ENCODE measurements around the gene SMAD6.

The SMAD6 gene

DNA sequence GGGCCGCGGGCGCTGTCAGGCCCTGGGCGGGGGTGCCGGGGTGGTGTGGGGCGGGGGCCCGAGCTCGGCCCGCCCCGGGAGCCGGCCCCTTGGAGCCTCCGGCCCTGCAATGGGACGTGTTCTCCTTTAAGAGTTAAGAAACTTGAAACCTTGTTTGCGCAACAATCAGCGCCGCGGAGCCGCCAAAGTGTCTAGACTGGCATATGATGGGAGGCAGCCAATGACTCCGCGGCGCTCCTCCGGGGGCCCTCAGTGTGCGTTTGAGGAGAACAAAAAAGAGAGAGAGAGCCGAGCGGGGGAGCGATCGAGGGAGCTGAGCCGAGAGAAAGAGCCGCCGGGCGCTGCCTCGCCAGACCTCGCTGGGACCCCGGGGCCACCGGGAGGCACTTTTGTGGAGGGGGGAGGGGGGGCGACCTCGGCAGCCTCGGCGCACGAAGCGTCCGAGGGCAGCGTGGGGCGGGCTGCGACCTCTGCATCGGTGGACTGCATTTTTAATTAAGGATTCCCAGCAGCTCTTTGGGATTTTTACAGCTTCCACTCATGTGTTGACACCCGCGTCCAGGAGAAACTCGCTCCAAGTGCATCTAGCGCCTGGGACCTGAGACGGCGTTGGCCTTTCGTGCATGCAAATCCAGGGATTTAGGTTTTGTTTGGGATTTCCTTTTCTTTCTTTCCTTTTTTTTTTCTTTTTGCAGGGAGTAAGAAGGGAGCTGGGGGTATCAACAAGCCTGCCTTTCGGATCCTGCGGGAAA is at the start of gene SMAD6:
Gene SMAD6, plus strand, starts transcription at position 202 of the 752 bp plus-strand sequence. CDS start 1,023 bp downstream, outside the sequence.
- FAIRE-seq (peak; percentile 28), DNase-seq (ENCODE audit: insufficient read length, low spot score) (peak; percentile 89)

DNA sequence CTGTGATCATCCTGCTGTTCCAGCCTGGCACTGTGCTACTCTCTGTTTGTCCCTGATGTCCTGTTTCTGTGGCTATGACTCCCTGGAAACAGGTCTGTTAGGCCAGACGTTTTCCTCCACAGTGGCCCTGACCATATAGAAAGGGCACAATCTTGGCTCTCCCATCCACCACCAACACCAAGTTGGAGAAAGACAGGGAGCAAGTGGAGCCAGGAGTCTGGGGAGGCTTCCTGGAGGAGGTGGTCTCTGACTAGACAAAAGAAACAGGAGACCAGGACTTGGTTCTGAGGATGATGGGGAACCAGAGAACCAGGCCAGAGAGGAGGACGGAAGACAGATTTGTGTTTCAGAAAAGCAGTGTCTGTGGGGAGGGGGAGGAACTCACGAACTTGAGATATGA is 49.2 kb upstream of the SMAD6 start:
- FAIRE-seq (no peak), DNase-seq (ENCODE audit: insufficient read length, low spot score) (no peak)

DNA sequence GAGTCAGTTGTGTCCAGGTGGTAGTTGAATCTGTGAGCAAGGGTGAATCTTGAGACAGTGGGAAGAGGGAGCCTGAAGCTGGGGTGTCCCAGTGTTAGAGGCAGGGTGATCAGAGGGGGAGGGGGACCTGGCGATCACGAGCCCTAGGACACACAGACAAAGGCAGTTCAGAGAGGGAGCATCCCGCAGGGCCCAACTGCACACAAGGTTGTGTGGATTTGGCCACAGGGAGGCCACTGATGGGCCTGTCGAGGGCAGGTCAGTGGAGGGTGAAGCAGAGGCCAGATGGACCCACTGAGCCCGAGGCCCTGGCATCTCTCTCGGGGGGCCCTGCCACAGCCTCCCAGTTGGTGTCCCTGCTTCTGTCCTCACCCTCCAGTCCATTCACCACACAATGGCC is 48.6 kb upstream of the SMAD6 start:
- FAIRE-seq (no peak), DNase-seq (ENCODE audit: insufficient read length, low spot score) (no peak)

DNA sequence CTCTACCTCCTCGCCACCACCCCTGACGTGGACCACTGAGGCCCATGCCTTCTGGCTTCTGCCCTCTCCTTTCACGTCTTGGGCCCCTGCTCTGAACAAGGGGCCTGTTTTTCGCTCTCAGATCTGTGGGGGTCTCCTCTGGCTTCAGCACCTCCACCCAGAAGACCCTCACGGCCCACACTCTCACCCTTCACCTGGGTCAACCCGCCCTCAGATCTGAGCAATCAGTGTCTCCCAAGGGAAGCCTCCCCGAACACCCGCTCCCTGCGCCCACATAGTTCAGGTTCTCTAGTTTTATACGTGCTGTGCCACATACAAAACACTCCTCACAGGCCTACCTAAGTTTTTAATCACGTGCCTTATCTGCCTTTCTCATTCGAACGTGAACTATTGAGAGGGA is 48.2 kb upstream of the SMAD6 start:
- DNase-seq (ENCODE audit: insufficient read length, low spot score) (no peak), FAIRE-seq (no peak)

DNA sequence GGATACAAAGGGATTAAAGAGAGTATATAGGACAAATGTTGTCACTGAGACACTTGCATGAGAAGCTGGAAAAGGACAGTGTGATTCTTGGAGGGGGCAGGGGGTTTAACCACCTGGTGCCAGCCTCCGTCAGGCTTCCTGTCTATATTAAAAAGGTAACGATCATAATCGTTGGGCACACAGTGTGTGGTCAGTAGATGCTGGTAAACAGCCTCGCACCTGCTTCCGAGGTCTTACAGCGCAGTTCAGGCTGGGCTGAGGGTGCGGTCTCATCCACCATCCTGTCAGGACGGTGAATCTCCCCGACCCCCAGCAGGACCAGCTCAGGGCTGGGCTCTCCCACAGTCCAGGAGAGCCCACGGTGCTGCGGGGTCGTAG is 47.7 kb upstream of the SMAD6 start:
- FAIRE-seq (no peak), DNase-seq (ENCODE audit: insufficient read length, low spot score) (no peak)

DNA sequence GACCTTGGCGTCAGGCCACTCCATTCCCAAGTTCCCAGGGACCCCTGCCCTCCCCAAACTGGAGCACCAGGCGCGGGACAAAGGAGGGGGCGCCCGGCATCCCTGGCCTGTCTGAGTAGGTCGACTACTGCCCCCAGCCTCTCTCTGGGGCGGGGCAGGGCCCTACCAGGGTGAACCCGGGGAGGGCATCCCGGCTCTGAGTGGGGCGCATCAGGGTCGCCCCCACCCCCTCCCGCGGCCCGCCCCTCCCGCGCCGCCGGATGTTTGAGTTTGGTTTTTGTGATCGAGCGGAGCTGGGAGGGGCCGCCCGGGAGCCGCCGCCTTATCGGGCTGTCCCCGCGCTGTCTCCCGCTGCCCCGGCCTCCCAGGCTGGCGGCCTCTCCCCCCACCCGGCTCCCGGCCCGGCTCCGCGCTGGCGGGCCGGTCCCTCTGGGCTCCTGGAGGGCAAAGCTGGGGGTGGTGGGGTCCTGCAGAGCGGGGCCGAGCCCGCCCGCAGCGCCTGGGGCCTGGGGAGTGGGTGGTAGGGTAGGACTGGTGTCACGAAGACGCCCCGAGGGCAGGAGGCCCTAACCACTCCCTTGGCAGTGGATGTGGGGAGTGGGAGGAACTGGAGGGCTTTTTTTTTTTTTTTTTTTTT is 47.2 kb upstream of the SMAD6 start:
- FAIRE-seq (no peak), DNase-seq (ENCODE audit: insufficient read length, low spot score) (no peak)

DNA sequence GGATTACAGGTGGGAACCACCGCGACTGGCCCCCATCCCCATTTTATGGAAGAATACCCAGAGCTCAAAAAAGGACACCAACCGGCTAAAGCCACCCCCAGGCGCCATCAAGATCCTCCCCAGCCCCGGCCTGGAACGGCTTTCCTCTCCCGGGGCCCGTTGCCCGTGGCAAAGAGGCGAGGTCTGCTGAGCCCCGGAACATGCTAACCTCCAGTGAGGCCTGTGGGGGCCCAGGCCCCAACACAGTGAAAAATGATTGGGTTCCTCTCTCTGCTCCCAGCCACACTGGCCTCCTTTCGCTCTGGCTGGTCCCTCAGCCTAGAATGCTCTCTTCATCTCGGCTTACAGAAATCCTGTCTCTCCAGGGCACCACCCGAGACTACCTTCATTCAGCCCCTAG is 46.5 kb upstream of the SMAD6 start:
- FAIRE-seq: no peak
- no peak for DNase-seq (ENCODE audit: insufficient read length, low spot score)

DNA sequence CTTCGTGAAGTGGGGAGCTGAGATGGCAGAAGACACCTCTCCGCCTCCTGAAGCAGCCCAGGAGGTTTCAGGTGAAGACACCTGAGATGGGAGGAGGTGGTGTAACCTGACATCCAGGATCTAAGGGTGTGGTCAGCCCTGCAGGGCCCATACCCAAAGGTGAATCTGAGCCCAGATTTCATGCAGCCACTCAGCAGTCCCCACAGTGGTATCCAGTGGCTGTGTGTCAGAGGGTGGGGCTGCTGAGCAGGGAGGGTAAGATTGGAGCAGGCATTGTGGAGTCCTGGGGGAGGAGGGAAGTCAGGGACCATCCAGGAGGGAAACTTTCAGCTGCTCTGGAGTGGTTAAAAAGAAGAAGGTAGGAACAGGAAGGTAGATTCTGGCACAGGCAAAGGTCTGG is 46.0 kb upstream of the SMAD6 start:
- FAIRE-seq: no peak
- no peak for DNase-seq (ENCODE audit: insufficient read length, low spot score)

DNA sequence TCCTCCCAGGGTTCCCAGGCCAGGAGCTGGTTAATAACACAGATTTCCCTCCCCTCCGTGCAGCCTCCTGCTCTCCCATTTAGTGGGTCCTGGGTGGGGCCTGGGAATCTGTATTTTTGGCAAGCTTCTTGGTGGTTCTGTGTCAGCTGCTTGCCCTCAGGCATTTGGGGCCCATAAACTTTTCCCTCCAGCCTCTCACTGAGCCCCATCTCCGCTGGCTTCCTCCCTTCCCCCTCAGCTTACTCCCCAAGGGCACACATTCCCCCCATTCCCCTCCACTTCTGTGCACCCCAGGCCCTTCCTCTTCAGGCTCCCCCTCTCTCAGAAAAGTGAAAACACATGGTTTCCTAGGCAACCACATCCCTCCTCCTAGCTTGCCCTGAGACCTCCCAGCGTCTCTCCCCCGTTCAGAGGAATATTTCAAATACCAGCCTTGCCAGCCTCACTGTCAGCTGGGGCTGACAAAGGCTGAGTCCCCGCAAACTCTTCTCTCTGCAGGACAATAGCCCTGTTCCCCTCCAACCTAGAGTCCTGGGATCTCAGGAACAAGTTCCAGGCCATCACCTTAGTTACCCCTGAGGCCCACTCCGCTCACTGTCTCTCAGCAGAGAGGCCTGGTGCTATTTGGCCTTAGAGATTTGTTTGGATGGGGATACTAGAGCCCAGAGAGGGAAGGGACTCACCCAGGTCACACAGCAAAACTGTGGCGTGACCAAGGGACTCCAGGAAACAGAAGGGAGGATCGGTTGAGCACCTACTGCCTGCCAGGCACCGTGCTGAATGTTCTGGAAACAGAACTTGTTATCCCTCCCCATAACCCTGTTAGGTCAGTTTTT is 44.6 kb upstream of the SMAD6 start:
- no peak for FAIRE-seq
- peak; percentile 56 for DNase-seq (ENCODE audit: insufficient read length, low spot score)

DNA sequence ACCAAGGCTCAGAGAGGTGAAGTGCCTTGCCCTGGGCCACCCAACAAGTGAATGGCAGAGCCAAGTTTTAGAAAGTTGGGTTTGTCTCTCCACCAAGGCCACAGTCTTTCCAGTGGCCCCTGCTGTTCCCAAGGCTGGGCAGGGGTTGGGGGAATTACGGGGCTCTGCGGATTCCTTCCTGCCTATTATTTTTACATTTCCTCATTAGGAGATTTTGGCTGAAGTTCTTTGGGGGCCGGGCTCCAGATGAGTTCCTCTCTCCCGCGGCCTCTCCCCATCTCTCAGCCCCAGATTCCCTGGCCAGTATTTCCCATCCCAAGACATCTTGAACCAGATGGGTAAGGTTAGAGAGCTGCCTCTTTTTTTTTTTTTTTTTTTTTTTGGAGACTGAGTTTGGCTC is 44.0 kb upstream of the SMAD6 start:
- DNase-seq (ENCODE audit: insufficient read length, low spot score): no peak
- no peak for FAIRE-seq

DNA sequence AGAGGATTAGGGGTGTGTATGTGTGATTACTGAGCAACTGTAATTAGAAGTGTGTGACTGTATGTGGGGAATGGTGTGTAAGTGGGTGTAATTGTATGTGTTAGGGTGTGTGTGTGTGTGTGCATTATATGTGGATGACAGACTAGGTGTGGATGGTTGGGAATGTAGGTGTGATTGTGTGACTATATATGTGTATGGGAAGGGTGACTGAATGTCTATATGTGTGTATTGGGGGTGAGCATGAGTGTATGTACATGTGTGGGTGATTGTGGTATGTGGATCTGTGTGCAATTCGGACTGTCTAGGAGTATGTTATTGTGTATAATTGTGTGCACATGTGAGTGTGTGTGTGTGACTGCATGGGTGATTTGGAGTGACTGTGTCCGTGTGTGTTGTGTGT is 43.2 kb upstream of the SMAD6 start:
- FAIRE-seq (no peak), DNase-seq (ENCODE audit: insufficient read length, low spot score) (no peak)

DNA sequence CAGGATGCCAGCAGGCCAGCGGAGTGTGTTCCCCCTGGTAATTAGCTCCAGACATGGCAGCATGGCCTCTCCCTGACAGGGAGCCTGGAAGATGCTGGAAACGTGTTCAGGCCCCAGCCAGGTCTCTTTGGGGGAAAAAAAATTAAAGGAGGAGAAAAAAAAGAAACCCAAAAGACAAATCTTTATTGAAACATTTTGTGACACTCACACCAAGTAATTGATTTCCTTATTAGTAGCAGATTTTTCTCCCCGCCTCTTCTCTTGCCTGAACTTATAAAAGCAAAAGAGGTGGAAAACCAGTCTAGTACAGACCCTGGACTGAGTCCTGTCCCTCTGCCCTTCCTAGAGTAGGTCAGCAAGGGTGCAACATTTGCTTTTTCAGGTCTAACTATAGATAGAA is 42.7 kb upstream of the SMAD6 start:
- DNase-seq (ENCODE audit: insufficient read length, low spot score) (no peak), FAIRE-seq (no peak)

DNA sequence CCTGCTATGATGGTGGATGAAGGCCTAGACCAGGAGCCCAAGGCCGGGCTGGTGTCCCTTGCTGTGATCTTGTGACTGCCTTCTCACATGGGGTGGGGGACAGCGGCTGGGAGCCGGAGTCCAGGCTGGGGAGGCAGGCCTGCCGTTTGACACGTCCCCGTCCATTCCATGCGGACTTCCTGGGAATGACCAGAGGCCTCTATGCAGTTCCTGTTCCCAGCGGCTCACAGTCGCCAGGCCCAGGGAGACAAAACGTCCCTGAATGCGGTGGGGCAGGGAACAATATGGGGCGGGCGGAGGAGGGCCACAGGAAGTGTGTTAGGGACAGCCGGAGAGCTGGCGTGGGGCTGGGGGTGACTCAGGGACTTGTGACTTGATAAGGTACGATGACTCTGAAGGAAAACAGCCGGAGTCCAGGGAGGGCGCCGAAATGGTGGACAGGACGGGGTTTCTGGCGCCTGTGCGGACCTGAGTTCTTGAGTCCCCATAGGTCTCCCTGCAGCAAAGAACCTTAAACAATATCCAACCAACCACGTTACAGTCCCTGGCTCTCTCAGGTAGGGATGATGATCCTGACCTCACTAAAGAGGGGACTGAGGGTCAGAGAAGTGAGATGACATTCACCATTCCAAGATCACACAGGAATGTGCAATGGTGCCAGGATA is 40.5 kb upstream of the SMAD6 start:
- FAIRE-seq: no peak
- no peak for DNase-seq (ENCODE audit: insufficient read length, low spot score)

DNA sequence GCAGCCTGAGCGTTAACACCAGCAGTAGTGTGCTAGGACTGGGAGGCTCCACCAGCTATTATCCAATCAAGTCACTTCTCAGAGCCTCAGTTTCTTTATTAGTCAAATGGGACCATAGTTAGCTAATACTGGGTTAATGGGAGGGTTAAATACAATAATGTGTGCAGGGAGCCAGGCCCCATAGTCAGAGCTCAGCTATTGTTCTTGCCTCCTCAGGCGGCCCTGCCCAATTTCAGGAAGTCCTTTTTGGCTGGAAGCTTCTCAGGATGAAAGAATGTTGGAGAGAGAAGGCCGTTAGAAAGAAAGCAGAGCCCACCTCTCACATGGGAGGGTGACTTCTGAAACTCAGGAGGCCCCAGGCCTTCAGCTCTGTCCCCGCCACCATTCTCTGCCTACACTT is 39.5 kb upstream of the SMAD6 start:
- FAIRE-seq (no peak), DNase-seq (ENCODE audit: insufficient read length, low spot score) (no peak)

DNA sequence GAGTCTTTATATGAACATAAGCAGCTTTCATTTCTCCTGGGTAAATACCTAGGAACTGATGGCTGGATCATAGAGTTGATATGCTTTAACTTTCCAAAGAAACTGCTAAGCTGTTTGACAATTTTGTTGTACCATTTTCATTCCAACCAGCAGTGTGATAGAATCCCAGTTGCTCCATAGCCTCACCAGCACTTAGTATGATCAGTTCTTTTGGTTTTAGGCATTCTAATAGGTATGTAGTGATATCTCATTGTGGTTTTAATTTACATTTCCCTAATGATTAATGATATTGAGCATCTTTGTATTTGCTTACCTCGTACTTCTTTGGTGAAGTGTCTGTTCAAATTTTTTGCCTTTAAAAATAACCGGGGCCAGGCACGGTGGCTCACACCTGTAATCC is 38.4 kb upstream of the SMAD6 start:
- FAIRE-seq: no peak
- DNase-seq (ENCODE audit: insufficient read length, low spot score): no peak

DNA sequence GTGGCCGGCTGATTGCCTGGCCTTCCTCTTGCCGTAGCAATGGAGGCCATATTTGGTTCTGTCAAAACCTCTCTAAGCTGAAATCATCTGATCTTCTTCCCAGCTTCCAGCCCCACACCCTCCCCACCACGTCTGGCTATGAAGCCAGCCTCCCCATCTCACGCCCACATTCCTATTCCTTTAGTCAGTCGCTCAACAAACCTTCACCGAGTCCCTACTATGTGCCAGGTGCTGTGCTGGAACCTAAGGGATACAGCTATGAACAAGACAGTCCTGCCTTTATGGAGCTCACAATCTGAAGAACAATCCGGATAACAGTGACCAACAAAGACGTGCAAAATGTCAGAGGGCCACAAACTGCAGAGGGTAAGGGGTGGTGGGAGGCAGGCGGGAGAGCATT is 31.9 kb upstream of the SMAD6 start:
- no peak for FAIRE-seq

DNA sequence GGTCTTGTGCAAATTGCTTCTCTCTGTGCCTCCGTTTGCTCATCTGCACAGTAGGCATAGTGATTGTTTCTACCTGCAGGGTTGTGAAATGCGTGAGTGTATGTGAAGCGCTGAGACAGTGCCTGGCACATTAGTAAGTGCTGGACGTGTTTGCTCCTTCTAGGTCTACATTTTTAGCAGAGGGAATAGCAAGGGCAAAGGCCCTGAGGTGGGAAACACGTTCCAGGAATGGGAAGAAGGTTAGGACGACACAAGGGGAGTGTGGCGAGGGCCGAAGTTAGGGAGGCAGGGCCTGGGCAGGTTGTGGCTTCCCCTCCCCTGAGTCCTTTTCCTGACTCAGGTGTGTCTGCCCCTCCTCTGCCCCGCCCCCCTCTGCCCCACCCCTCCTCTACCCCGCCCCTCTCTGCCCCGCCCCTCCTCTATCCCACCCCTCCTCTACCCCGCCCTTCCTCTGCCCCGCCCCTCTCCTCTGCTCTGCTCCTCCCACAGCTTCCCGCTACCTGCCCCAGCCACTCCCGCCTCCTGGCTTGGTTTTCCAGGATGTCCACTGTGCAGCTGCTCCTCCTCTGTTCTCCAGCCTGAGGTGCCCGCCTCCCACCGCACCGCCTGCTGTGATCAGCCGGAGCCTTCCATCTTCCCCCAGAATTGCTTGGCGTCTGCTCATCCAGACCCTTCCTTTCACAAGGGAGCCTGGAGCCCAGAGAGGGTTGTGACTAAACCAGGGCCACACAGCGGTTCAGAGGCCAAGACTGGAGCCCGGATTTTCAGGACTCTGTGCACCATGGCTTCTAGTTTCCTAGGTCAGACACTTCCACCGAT is 31.1 kb upstream of the SMAD6 start:
- DNase-seq (ENCODE audit: insufficient read length, low spot score): no peak
- FAIRE-seq: no peak

More for the DNA sequence above, 31.9 kb upstream of the SMAD6 start:
- DNase-seq (ENCODE audit: insufficient read length, low spot score): no peak

DNA sequence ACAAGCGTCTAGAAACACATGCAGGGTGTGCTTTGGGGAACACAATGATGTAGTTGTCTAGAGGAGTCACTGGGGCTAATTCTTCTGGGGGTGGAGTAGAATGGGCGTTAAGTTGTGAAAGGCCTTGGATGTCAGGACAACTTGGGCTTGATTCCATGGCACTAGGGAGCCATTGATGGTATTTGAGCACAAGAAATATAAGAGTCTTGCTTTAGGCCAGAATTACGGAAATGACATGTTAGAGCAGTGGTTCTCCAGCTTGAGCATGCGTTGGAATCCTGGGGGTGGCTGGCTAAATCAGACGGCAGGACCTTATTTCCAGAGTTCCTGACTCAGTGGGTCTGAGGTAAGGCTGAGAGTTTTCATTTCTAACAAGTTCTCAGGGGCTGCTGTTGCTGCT is 29.2 kb upstream of the SMAD6 start:
- FAIRE-seq (no peak), DNase-seq (ENCODE audit: insufficient read length, low spot score) (no peak)

DNA sequence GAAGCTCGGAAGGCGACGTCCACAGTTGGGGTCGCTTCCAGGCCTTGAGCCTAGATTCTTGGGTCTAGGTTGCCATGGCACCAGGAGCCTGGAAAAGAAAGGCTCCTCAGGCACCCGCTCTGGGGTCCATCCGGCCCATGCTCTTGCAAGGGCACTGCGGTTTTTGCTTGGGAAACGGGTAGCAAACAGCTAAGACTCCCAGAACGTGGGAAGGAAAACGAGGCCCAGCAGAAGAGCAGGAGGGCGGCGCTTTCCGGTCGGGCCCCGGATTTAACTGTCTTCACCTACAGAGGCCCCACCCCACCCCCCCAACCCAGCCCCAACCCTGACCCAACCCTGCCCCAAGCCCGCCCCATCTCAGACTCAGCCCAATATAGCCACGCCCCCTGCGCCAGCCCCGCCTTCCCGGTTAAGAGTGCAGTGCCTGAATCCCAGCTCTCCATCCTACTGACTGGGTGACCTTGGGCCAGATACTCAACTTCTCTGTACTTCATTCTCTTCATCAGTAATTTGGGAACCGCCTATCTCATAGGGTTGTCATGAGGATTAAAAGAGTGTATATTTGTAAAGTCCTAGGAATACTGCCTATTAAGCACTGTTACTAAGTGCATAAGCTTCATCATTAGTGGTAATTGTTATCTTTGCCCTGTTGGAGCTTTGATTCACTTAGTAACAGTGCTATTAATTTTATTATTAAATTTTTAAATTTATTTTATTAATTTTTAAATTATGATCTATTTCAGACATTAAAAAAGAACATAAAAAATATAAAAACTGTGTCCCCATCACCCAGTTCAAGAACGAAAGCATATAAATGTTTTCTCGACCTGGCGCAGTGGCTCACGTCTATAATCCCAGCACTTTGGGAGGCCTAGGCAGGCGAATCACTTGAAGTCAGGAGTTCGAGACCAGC is 28.4 kb upstream of the SMAD6 start:
- no peak for FAIRE-seq
- DNase-seq (ENCODE audit: insufficient read length, low spot score): no peak
